ENCODE measurements around the gene C5orf22.
"Not testable (repeated sequence)": the region's sequence is repeated elsewhere in the genome, so short reads cannot be mapped to it uniquely, and the experiment has no call there.

C5orf22 gene

DNA sequence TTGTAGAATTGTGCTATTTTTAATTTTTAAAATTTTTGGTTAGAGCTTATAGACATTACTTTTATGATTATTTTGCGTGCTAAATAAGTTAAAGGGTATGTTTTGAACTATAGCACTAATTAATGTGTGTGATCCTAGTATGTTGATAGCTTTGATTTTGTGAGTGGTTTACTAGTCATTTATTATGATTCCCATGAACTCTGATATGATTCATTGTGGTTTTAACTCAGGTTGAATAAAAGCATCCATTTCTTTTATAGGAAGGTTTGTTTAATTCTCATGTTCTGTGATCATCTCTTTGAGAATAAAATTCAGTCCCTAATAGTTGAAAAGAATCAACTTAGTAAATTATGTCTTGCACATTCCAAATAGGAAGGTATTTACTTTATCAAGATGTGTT, 22.5 kb downstream of the C5orf22 start:
- DNase-seq (ENCODE audit: low read depth): no peak

- no peak for DNase-seq (ENCODE audit: low read depth)
Measured at GRCh38 chr5:31556461-31556860, 24.4 kb downstream of the C5orf22 start.

- no peak for DNase-seq (ENCODE audit: low read depth)
Measured at GRCh38 chr5:31559942-31560341, 27.8 kb downstream of the C5orf22 start.

- no peak for DNase-seq (ENCODE audit: low read depth)
Measured at GRCh38 chr5:31561946-31562345, 29.8 kb downstream of the C5orf22 start.

DNA sequence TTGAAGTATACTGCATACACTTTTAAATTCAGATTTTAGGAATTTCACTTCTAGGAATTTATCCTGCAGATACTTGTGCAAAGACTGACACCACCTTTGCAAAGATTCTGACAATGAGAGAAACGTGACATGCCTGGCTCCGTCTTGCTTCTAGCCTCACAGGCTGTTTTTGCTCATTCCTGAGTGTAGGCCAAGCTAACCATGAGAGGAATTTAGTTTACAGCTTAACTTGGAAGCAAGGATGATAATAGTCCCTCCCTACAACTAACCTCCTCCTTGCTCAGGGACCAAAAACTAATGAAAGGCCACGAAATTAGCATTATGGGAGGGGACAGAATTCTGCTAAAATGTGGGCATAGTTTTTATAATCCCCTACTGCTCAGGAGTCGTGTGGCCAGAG, 31.1 kb downstream of the C5orf22 start:
- no peak for DNase-seq (ENCODE audit: low read depth)

GRCh38 chr5:31566362-31566761, 34.3 kb downstream of the C5orf22 start:
- not testable (repeated sequence) for DNase-seq (ENCODE audit: low read depth)

- DNase-seq (ENCODE audit: low read depth): no peak
Measured at GRCh38 chr5:31568302-31568835, 36.3 kb downstream of the C5orf22 start.

DNA sequence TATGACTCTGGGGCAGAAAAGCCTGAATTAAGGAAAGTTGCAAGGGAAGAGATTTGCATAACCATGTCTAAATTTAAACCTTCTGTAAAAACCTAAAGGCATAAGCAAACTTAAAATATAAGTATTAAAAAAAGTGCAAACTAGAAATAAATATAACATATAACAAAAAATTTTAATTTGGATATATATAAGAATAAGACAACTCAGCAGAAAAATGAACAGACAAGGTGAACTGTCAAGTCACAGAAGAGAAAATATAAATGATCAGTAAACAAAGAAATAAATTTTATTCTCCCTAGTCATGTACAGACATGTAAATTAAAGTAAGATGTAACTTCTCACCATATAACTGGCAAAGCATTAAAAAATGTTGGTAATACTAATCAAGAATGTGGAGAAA, 37.0 kb downstream of the C5orf22 start:
- no peak for DNase-seq (ENCODE audit: low read depth)

- no peak for DNase-seq (ENCODE audit: low read depth)
Measured at GRCh38 chr5:31573494-31574142, 41.5 kb downstream of the C5orf22 start.

DNA sequence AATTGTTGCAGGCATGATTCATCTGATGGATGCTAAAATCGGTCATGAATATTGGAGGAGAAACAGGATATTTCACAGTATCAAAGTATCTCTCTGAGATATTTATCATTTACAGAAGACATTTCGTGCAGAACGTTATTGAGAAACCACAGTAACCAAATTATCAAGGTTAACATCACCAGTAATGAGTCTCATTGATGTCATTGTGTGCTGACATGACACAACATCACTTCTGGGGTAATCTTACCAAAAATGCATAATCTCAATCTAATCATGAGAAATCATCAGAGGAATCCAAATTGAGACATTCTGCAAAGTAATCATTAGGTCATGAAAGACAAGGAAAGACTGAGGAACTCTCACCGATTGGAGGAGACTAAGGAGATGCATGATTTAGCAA, 42.7 kb downstream of the C5orf22 start:
- DNase-seq (ENCODE audit: low read depth): no peak

DNA sequence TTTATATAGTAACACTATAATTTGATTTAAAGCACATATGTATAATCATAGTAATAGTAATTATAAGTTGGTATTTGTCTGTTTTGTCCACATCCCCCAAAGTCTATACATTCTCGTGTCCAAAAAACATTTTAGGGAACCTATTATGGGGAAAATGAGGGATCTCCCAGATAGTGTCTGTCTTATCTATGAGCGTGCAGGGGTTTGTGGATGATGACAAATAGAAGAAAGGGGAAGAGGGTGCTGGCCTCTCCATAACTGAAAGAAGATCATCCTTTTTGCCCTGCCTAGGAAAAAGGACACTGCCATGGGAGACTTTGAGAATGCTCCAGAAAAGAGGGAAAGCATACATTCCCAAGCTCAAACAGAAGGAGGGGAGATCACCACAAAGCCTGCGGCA, 45.3 kb downstream of the C5orf22 start:
- DNase-seq (ENCODE audit: low read depth): no peak

GRCh38 chr5:31579558-31579957, 47.5 kb downstream of the C5orf22 start:
- no peak for DNase-seq (ENCODE audit: low read depth)

DNA sequence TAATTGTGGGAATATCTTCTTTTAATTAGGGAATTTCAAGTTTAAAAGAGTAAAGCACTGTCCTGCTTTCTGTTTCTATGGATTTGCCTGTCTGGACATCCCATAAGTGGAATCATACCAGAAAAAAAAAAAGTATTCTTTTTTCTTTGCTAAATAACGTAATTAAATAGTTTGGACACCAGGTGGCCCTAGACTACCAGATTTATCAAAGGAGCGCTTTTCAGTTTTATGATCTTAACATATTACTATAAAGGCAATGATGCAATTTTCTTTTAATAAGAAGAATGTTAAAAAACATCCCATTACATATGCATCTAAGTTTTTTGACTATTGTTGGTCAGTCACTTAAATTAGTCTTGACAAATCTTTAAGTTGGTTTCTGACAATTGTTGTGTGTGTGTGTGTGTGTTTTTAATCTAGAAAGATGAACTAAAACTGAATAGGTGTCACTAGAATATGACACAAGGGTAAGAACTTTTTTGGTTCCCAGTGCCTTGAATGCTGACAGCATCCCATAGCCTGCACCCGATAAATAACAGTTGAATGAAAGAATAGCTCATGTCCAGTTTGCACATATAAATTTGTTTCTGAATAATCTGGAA, 49.5 kb downstream of the C5orf22 start:
- no peak for DNase-seq (ENCODE audit: low read depth)

DNA sequence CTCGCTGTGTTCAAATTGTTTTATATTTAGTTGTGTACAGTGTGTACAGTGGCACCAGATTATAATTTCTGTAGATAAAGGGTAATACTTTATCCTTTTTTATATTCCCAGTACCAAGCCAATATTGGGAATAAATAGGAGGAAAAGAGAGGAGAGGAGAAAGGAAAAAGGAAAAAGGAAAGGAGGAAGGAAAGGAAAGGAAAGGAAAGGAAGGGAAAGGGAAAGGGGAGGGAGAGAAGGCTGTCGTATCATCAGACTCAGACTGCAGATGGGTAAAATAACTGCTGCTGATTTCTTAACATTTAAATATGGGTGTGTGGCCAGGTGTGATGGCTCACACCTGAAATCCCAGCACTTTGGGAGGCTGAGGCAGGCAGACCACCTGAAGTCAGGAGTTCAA, 51.0 kb downstream of the C5orf22 start:
- DNase-seq (ENCODE audit: low read depth): no peak

DNA sequence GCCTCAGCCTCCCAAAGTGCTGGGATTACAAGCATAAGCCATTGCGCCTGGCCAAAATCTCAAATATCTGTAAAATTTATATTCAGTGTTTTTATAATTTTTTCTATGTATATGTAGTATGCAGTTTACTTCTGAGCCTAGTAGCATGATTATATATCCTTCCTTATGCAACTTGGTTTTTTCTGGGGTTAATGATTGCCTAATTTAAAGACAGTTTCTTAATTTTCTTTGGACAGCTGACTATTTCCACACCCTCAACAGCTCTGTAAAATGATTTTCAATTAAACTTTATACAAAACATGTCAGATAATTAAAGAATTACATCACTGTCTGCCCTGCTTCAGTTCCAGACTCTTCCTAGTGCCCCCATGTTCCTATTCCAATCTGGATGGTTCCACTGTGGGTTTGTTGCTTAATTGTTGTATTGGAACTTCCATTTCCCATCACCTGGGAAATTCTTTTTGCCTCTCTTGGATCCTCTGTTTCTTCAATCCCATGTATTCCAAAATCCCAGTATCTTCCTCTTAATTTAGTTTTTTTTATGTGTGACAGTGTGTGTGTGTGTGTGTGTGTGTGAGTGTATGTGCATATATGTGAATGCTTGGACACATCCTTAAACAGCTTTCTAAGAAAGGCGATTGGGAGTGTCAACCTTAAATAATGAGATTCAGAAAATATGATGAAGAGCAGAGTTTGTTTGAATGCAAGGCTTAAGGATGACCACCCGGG, 53.2 kb downstream of the C5orf22 start:
- no peak for DNase-seq (ENCODE audit: low read depth)

DNA sequence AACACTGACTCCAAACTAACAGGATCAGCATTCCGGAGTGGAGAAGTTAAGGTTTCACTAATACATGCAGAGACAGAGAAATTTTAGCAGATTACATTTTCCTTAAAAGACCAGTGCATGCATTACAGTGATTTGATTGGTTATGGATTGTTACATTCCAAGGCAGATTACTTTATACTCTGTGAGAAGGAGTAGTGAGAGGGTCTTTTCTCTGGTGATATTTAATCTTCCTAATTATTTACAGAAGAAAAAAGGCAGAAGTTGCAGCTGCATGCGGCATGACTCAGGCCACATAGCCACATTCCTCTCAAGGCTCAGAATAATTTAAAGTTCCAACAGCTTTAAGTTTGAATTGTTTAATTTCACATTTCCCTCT, 53.8 kb downstream of the C5orf22 start:
- no peak for DNase-seq (ENCODE audit: low read depth)

DNA sequence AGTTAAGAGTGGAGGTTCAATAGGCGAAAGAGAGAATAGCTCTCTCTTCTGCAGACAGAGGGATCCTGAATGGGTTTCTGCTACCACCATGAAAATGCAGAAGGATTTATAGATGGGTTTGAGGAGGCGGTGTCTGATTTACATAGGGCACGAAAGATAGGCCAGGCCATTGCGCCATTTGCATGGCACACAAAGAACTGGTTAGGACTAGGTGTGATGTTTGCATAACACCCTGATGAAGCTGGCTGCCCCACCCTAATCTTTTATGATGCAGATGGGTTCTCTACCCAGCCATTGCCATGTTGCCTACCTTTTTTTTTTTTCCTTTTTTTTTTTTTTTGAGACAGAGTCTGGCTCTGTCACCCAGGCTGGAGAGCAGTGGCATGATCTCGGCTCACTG, 55.4 kb downstream of the C5orf22 start:
- no peak for DNase-seq (ENCODE audit: low read depth)

GRCh38 chr5:31593665-31594064, 61.6 kb downstream of the C5orf22 start:
- DNase-seq (ENCODE audit: low read depth): no peak

DNA sequence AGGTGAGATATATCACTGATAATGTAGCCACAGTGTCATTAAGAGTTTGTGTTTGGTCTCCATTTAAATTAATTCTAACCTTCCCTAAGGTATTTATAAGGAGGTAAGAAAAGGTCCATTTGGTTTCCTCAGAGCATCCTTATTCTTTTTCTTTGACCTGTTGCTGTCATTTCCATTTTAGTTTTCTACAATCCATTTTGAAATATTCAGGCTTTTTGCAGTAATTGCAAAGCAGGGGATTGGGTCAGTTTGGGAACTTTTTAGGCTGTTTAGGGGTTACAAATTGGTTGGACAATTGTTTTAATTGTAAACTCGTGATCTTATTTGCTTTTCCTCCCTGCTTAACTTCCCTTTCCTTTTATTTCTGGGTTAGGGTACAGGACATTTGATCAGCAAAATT, 64.3 kb downstream of the C5orf22 start:
- no peak for DNase-seq (ENCODE audit: low read depth)

DNA sequence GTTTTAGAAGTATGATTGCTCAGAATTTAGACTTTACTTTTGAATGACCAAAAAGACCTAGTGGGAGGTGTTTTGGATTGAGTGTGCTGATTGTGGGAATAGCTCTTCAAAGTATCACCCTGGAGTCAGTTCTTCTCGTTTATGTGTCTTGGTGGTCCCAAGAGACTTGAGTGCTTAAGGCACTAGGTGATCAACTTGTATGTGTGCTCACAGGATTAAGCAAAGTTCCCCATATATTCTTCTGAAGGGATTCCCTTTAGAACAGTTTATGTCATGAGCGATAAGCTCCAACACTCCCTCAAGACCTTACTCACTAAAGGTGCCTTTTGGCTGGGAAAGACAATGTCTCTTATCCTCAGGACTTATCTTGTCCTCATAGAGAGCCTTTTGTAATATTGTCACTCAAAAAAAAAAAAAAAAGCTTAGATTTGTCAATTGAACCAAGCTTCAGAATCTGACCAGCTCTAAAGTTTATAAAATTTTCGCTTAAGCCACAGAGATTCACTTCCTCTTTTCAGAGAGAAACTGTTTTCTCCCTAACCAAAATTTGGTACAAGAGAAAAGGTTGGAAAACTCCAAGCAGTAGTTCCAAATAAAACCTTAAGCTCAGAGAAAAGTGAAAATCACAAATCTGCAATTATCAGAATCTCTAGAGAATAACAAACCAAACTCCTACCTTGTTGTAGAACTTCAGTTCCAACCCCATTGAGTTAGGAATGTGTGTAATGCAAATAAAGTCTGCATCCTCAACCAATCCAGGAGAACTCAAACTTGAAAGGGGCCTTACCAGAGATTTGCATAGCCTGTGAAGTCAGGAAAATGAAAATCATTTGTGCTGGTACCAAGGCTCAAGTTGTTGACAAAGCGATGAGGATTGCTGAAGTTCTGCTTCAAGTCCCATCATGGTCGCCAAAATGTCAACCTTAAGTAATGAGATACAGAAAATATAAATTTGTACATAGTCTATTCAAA, 66.8 kb downstream of the C5orf22 start:
- DNase-seq (ENCODE audit: low read depth): no peak

- not testable (repeated sequence) for DNase-seq (ENCODE audit: low read depth)
Measured at GRCh38 chr5:31602305-31602704, 70.2 kb downstream of the C5orf22 start.

- DNase-seq (ENCODE audit: low read depth): no peak
Measured at GRCh38 chr5:31604240-31604639, 72.1 kb downstream of the C5orf22 start.

Measured in non-pigmented ciliary epithelial cell (primary cell).